Hepatocyte (in vitro differentiated cells): ENCODE measurements around the gene ELL.

Experiments used
- EZH2 ChIP-seq: fragments of 200-600 bp; sonication (generic); IDR thresholded peaks from 2 replicates; pipeline ENCODE4 v1.6.1; 2016; ENCODE audit warnings: antibody characterized with exemption, mild to moderate bottlenecking, borderline replicate concordance
- EZH2phosphoT487 ChIP-seq: fragments of 200-600 bp; sonication (generic); IDR thresholded peaks from one replicate; pipeline ENCODE4 v1.6.1; 2018; ENCODE audit warnings: antibody characterized with exemption, mild to moderate bottlenecking, low read depth, moderate library complexity; ENCODE audit not compliant: unreplicated experiment, severe bottlenecking
- TF ChIP-seq, protein P1 (sequence below): fragments of 200-600 bp; sonication (generic); IDR thresholded peaks from 2 replicates; pipeline ENCODE4 v1.5.1; 2016; ENCODE audit warnings: antibody characterized with exemption, mild to moderate bottlenecking; ENCODE audit not compliant: poor library complexity

DNA sequence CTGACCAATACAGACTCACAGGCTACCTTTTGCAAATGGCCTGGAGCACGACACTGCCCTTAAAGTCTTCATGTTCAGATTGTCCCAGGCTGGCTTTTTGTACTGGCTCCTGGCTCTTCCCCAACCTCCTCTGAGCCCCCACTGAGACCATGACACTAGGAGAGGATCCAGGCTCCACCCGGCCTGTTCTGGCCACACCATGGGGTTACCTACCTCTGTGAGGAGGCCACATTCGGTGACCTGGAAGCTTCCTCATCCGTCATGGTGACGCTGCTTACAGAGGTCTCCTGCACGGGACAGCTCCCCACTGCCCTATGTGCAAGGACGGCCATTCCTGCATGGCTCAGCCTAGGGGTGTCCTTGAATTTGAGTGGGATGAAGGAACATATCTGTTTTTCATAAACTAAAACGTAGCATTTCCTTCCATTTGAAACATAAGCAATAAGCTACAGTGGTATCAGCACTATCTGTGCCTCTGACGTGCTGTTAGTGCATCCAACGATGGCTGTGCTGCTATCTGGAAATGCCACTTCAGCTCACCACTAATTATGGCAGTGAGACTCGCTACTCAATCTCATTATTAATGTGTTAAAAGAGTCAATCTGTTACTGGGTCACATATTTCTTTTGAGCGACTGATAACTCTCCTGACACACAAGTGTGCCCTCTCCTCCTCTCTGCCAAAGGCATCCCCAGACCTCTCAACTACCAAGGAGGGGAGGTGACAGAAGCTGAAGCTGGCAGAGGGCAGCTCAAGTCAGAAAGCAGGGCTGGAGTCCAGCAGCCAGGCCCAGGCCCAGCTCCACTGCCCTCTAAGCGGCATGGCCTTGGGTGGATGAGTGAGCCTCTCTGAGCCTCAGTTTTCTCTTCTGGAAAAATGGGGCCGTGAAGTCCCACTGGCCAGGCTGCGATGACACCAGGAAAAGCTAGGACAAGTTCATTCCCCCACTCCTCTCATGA lies 29.6 kb downstream of the ELL start:
- TF ChIP-seq, protein P1, sequence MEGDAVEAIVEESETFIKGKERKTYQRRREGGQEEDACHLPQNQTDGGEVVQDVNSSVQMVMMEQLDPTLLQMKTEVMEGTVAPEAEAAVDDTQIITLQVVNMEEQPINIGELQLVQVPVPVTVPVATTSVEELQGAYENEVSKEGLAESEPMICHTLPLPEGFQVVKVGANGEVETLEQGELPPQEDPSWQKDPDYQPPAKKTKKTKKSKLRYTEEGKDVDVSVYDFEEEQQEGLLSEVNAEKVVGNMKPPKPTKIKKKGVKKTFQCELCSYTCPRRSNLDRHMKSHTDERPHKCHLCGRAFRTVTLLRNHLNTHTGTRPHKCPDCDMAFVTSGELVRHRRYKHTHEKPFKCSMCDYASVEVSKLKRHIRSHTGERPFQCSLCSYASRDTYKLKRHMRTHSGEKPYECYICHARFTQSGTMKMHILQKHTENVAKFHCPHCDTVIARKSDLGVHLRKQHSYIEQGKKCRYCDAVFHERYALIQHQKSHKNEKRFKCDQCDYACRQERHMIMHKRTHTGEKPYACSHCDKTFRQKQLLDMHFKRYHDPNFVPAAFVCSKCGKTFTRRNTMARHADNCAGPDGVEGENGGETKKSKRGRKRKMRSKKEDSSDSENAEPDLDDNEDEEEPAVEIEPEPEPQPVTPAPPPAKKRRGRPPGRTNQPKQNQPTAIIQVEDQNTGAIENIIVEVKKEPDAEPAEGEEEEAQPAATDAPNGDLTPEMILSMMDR: no peak
- no peak for TF ChIP-seq EZH2
- TF ChIP-seq EZH2phosphoT487: no peak
